M059J (cell line): ENCODE measurements around the gene KIF15. TPM values are rescaled to one million over a fixed set of nuclear protein-coding genes. Genes with fewer than 3 reads are reported as not detected.

Experiments
- DNase-seq: peaks from one replicate; pipeline ENCODE4 v3.0.0-alpha.2; 2012; ENCODE audit warnings: low read depth
- total RNA-seq: library from RNA; depleted of rRNA; stranded (reverse); fragments of >200 nt; shearing (Covaris generic); gene quantifications from 2 replicates; pipeline ENCODE4 v1.2.3, GENCODE V29; 2014; rRNA removed

The KIF15 gene
- total RNA-seq, 1 experiment from 2014 or later, result 10.3 TPM

DNA sequence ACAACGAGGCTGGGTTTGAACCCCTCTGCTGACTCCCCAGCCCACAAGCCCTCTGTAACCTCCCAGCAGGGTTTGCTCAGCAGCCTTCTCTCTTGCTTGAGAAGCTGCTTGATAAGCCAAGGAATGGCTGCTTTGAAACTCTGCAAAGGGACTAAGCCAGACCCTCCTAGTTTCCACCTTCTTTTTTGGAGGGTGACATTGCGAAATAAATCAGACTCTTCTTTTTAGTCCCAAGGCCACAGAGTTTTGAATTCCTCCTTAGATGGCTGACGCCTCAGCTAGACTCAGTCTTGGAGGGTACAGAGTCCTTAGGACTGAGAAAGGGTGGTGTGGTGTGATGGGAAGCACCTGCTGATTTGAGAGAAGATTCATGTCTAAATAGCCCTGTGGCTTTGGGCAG, 114.0 kb downstream of the KIF15 start:
- no peak for DNase-seq

DNA sequence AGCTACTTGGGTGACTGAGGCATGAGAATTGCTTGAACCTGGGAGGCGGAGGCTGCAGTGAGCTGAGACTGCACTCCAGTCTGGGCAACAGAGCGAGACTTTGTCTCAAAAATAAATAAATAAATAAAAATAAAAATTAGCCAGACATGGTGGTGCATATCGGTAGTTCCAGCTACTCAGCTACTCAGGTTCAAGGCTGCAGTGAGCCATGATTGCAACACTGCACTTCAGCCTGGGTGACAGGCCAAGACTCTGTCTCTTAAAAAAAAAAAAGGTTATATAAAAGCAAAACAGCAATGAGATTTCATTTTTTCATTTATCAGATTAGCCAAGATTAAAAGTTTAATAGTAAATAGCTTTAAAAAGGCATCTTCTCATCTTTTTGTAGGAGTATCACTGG, 115.7 kb downstream of the KIF15 start:
- no peak for DNase-seq

GRCh38 chr3:44880284-44880683, 118.7 kb downstream of the KIF15 start:
- DNase-seq, result no peak

- no peak for DNase-seq
Measured at GRCh38 chr3:44883213-44883955, 121.8 kb downstream of the KIF15 start.

GRCh38 chr3:44883999-44884431, 122.4 kb downstream of the KIF15 start:
- peak; percentile 94 for DNase-seq

DNA sequence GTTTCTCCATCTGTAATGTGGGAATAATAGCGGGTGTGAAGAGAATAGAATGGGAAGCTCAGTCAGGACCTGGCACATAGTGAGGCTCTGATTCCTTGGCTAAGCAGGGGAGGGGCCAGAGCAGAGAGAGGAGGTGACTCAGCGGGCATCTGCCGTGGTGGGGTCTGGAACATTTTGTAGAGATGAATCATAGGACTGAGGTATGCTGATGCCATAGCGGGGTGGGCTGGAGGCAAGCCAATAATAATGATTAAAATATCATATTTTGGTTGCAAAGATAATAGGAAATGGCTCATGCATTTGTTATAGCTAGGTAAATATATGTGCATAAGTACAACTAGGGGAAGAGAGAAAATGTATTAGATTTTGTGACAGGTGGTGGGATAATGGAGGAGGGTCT, 124.0 kb downstream of the KIF15 start:
- DNase-seq, result peak; percentile 91

DNA sequence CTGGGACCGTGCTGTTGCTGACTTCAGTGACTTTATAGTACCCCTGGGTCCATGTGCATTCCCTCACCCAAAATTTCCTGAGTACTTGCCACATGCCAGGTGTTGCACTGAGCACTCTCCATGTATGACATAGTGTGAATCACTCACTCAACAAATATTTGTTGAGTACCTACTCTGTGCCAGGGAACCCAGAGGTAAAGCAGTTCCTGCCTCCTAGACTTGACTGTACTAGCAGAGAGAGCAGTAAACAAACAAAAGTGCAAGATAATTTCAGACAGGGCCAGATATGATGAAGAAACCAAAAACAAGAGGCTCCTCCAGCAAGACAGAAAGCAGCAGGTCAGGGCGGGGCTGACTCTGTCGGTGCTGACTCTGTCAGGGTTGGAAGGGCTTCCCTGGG, 125.0 kb downstream of the KIF15 start:
- no peak for DNase-seq

DNA sequence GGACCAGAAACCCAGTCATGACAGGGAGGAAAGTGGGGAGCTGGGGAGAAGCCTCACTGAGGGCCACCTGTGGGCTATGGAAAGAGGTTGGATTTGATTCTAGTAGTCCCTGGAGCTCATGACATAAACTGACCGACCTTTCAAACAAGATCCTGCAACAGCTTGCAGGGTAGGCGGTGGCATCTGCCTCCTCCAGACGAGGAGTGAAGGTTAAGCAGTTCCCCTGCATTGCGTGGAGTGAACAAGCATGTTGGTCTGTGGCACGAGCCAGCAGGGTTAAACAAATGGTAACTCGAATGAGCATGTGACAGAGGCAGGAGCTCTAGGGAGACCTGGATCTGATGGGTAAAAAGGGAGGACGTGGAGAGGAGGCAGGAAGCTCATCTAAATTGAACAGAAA, 125.5 kb downstream of the KIF15 start:
- no peak for DNase-seq

DNA sequence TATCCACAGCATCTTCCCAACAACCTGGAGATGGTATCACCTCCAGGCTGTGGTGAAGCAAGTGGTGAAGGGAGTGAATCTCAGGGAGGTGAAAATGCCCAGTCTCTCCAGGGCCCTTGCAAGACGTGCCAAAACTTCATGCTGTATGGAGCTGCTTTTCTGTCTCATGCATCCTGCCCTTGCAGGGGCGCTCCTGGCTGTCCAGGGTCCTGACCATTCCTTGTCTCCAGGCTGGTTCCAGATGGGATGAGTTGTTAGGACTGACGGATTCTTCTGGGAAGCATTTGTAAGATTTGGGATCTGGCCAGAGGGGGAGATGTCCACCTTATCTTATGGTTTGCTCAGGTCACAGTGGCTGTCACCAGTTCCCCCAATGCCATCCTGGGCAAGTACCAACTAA, 128.7 kb downstream of the KIF15 start:
- DNase-seq, result no peak

GRCh38 chr3:44890852-44891251, 129.3 kb downstream of the KIF15 start:
- no peak for DNase-seq

GRCh38 chr3:44892689-44893088, 131.1 kb downstream of the KIF15 start:
- DNase-seq, result no peak

DNA sequence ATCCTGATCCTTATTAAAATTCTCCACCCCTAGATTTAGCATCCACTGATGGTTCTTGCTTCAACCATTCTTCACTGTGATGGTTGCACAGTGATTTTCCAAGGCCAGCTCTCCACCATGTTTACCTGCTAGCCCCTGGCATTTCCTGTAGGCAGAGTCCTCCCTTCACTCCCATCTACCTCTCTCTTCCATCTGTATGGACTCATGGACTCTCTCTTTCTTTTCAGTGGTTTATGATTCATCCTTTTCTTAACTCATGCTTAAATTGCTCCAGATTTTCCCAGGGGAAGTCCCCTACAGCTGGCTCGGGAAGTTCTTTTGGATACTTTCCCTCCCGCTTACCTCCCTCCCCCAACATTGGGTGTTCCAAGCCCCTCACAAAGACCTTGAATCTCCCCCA, 131.5 kb downstream of the KIF15 start:
- DNase-seq, result peak; percentile 74

DNA sequence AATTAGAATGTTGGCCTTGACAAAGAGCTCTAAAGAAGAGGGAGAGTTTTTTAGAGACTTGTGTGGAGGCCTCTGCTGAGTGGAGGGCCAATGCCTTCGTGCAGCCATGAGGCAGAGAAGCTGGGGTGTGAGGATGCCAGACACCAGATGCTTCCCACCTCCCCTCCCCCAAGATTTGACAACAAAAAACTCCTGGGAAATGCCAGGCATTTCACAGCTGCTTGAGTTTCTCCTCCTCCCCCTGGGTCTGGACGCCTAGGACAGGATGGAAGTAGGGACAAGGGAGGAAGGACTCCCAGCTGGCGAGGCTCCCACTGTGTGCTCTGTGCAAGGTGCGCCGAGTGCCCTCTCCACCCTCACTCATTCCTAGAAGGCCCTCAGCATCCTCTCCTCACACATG, 132.9 kb downstream of the KIF15 start:
- DNase-seq, result no peak

DNA sequence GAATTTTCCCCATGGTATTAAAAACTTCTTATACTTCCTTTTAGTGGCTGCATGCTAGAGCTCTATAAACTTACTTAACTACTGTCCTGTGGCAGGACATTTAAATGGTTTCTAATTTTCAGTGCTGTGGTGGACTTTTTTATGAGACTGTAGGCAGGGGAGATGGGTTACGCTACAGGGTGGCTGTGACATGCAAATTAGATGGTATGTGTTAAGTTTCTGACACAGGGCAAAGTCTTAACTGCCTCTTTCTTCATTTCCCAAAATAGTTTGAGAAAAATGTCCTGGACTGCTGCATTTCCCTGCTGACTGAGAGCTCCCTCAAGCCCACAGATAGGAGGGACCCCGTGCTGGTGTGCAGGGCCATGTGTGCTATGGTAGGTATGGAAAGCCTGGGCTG, 134.8 kb downstream of the KIF15 start:
- DNase-seq, result no peak

DNA sequence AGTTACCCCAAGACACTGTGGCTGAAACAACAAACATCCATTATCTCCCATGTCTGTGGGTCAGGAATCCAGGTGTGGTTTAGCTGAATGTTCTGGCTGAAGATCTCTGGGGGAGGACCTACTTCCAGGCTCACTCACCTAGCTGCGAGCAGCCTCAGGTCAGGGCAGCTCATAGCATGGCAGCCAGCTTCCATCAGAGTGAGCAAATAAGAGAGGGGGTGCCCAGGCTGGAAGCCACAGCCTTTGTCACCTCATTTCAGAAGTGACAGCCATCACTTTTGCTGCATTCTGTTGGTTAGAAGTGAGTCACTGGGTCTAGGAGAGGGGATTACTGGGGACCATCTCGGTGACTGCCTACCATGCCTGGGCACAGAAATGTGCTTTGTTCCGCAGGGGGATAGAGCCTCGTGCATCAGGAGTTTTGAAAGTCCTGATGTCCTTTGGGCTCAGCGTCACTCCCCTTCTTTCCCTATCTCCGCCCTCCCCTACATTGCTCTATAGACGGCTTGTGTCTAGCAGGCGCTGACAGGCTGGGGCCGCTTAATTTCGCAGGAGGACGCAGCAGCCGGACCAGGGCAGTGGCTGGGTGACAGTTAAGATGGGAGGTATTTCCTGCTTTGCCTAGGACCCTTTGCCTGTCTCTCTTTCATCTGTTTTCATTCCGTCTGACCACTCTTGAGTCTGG, 138.2 kb downstream of the KIF15 start:
- DNase-seq, result no peak

GRCh38 chr3:44902628-44903027, 141.0 kb downstream of the KIF15 start:
- DNase-seq, result no peak

Other genes starting within 250 kb of the KIF15 start
- 1.2 and 1.9 TPM in 2 replicates for gene ZKSCAN7, start 206.6 kb upstream of the KIF15 start, total RNA-seq
- gene ZNF660, start 176.8 kb upstream of the KIF15 start, total RNA-seq, result 0.64 and 1.7 TPM in 2 replicates
- gene ZNF197, start 136.8 kb upstream of the KIF15 start, total RNA-seq, result 6.8 and 8.4 TPM in 2 replicates
- gene ZNF35, start 113.1 kb upstream of the KIF15 start, total RNA-seq, result 9.3 and 15.5 TPM in 2 replicates
- 0.15 and 0.62 TPM in 2 replicates for gene ZNF502, start 49.1 kb upstream of the KIF15 start, total RNA-seq
- gene ZNF501, start 32.2 kb upstream of the KIF15 start, total RNA-seq, result 0.37 and 3.1 TPM in 2 replicates
- 12.1 and 17.5 TPM in 2 replicates for gene KIAA1143, start 175 bp upstream of the KIF15 start, total RNA-seq
- 9.4 and 10.6 TPM in 2 replicates for gene TMEM42, start 100.1 kb downstream of the KIF15 start, total RNA-seq
- gene TGM4, start 112.8 kb downstream of the KIF15 start, total RNA-seq, result not detected in 2 replicates
- 56.7 and 58.1 TPM in 2 replicates for gene ZDHHC3, start 214.4 kb downstream of the KIF15 start, total RNA-seq
- gene EXOSC7, start 214.4 kb downstream of the KIF15 start, total RNA-seq, result 43.4 and 45.1 TPM in 2 replicates